SK-N-SH (cell line): ENCODE data around the gene PITPNM1. TPM values are rescaled to one million over a fixed set of nuclear protein-coding genes. Genes with fewer than 3 reads are reported as not detected.

Experiments
- CTCF ChIA-PET: fragments of 300-600, 350-600 bp; formaldehyde crosslinking; extraction: SDS; loops from one replicate; lab custom pipeline; 2021; lab: Yijun Ruan, JAX
- POLR2A ChIA-PET: fragments of 350-600 bp; sonication (Branson Sonifier 250); formaldehyde crosslinking; extraction: SDS; loops from one replicate; lab custom pipeline; 2020; ENCODE audit warnings: antibody characterized with exemption, inconsistent platforms; lab: Yijun Ruan, JAX
- DNase-seq: peaks from one replicate; pipeline ENCODE4 v3.0.0; 2012
- H2AFZ ChIP-seq: fragments of 200-600 bp; sonication (generic); 2 replicates; pipeline ENCODE4 v1.8.1; 2016; ENCODE audit warnings: antibody characterized with exemption, mild to moderate bottlenecking, low read depth
- H3F3A ChIP-seq: fragments of 200-600 bp; sonication (generic); replicated peaks from 2 replicates; pipeline ENCODE3; 2016; ENCODE audit warnings: antibody characterized with exemption, mild to moderate bottlenecking; ENCODE audit not compliant: insufficient read depth
- H3K27ac ChIP-seq, 2 experiments: fragments of 200-500 bp in 1 of 2; fragments of 200-600 bp in 1 of 2; sonication (Bioruptor generic) in 1 of 2; sonication (generic), shearing (Covaris generic) in 1 of 2; 2 replicates each; pipeline versions ENCODE4 v1.5.1 to v1.6.1; 2014 to 2016; ENCODE audit warnings: low read depth in 2 of 2, inconsistent platforms in 1 of 2, low read length in 1 of 2, mild to moderate bottlenecking in 1 of 2, mixed read lengths in 1 of 2
- H3K27me3 ChIP-seq: fragments of 200-600 bp; sonication (generic), shearing (Covaris generic); 2 replicates; pipeline ENCODE4 v1.6.1; 2016; ENCODE audit warnings: mixed run types; ENCODE audit not compliant: insufficient read depth
- H3K36me3 ChIP-seq, 2 experiments: fragments of 200-500 bp in 1 of 2; fragments of 200-600 bp in 1 of 2; sonication (Bioruptor generic) in 1 of 2; sonication (generic) in 1 of 2; replicated peaks in 1 of 2; 2 replicates each; pipeline versions ENCODE3 to v1.5.1; 2014 to 2016; ENCODE audit warnings: low read length in 1 of 2, mild to moderate bottlenecking in 1 of 2; ENCODE audit not compliant: insufficient read depth in 2 of 2, control insufficient read depth in 1 of 2
- H3K4me1 ChIP-seq, 2 experiments: fragments of 200-500 bp in 1 of 2; fragments of 200-600 bp in 1 of 2; sonication (Bioruptor generic) in 1 of 2; sonication (generic), shearing (Covaris generic) in 1 of 2; 2 replicates each; pipeline versions ENCODE4 v1.5.1 to v1.6.1; 2014 to 2016; ENCODE audit warnings: low read depth in 1 of 2, low read length in 1 of 2, mixed run types in 1 of 2; ENCODE audit not compliant: insufficient read depth in 2 of 2, control insufficient read depth in 1 of 2
- H3K4me2 ChIP-seq: fragments of 200-600 bp; sonication (generic), shearing (Covaris generic); 2 replicates; pipeline ENCODE4 v1.6.1; 2017; ENCODE audit warnings: mixed run types
- H3K4me3 ChIP-seq, 2 experiments: fragments of 200-500 bp in 1 of 2; fragments of 200-600 bp in 1 of 2; sonication (Bioruptor generic) in 1 of 2; sonication (generic), shearing (Covaris generic) in 1 of 2; 2 replicates each; pipeline versions ENCODE4 v1.5.1 to v1.8.1; 2014 to 2016; ENCODE audit warnings: low read depth in 2 of 2, inconsistent platforms in 1 of 2, low read length in 1 of 2, mild to moderate bottlenecking in 1 of 2, mixed read lengths in 1 of 2, moderate library complexity in 1 of 2
- H3K79me2 ChIP-seq: fragments of 200-600 bp; sonication (generic); 2 replicates; pipeline ENCODE4 v1.8.1; 2017; ENCODE audit warnings: mild to moderate bottlenecking; ENCODE audit not compliant: insufficient read depth
- H3K9ac ChIP-seq: fragments of 200-600 bp; sonication (generic); 2 replicates; pipeline ENCODE4 v1.6.1; 2017; ENCODE audit warnings: mixed run types
- H3K9me2 ChIP-seq: fragments of 200-600 bp; sonication (generic); 2 replicates; pipeline ENCODE4 v1.6.1; 2017; ENCODE audit warnings: mixed run types
- H3K9me3 ChIP-seq: fragments of 200-600 bp; sonication (generic); 2 replicates; pipeline ENCODE4 v1.6.1; 2017; ENCODE audit warnings: mixed run types, mild to moderate bottlenecking, moderate library complexity
- H4K20me1 ChIP-seq: fragments of 200-600 bp; sonication (generic); 2 replicates; pipeline ENCODE4 v1.6.1; 2017; ENCODE audit warnings: mild to moderate bottlenecking, mixed run types; ENCODE audit not compliant: insufficient read depth
- CHD2 ChIP-seq: fragments of 150-350 bp; IDR thresholded peaks from 2 replicates; pipeline ENCODE4 v1.6.1; 2018; ENCODE audit warnings: low read length; ENCODE audit not compliant: partially characterized antibody
- ELF1 ChIP-seq: IDR thresholded peaks from 2 replicates; pipeline ENCODE4 v1.4.0; 2012
- EP300 ChIP-seq, 2 experiments: IDR thresholded peaks; 2 replicates each; pipeline versions ENCODE4 v1.4.0 to v1.6.1; 2012; ENCODE audit warnings: borderline replicate concordance in 1 of 2, low read depth in 1 of 2, low read length in 1 of 2
- FOXJ3 ChIP-seq: sonication (generic); formaldehyde crosslinking; IDR thresholded peaks from 2 replicates; pipeline ENCODE4 v1.5.1; 2020; ENCODE audit warnings: mild to moderate bottlenecking, missing genetic modification reagents
- FOXM1 ChIP-seq: IDR thresholded peaks from 2 replicates; pipeline ENCODE4 v1.4.0; 2012; ENCODE audit warnings: low read depth, mild to moderate bottlenecking
- IRF3 ChIP-seq: fragments of 150-350 bp; IDR thresholded peaks from 2 replicates; pipeline ENCODE4 v1.6.1; 2016; ENCODE audit warnings: mild to moderate bottlenecking, low read depth, low read length
- JUND ChIP-seq: IDR thresholded peaks from 2 replicates; pipeline ENCODE4 v1.4.0; 2012
- MXI1 ChIP-seq: IDR thresholded peaks from 2 replicates; pipeline ENCODE4 v1.6.1; 2012; ENCODE audit warnings: mild to moderate bottlenecking, low read depth, low read length, improper control_type of control experiment
- NRF1 ChIP-seq: IDR thresholded peaks from 2 replicates; pipeline ENCODE4 v1.6.1; 2012; ENCODE audit warnings: low read depth, mild to moderate bottlenecking, low read length
- RAD21 ChIP-seq: IDR thresholded peaks from 2 replicates; pipeline ENCODE4 v1.6.1; 2012; ENCODE audit warnings: mild to moderate bottlenecking, low read length
- RFX5 ChIP-seq: IDR thresholded peaks from 2 replicates; pipeline ENCODE4 v1.6.1; 2012; ENCODE audit warnings: mild to moderate bottlenecking, improper control_type of control experiment, low read length
- TAF1 ChIP-seq: IDR thresholded peaks from 2 replicates; pipeline ENCODE4 v1.6.1; 2012; ENCODE audit warnings: low read depth, mild to moderate bottlenecking, low read length, moderate library complexity, borderline replicate concordance
- TCF12 ChIP-seq: IDR thresholded peaks from 2 replicates; pipeline ENCODE4 v1.4.0; 2012
- TEAD4 ChIP-seq: IDR thresholded peaks from 2 replicates; pipeline ENCODE4 v1.4.0; 2012; ENCODE audit warnings: mild to moderate bottlenecking, borderline replicate concordance; ENCODE audit not compliant: insufficient read depth
- USF2 ChIP-seq: fragments of 150-350 bp; IDR thresholded peaks from 2 replicates; pipeline ENCODE4 v1.6.1; 2017; ENCODE audit warnings: antibody characterized with exemption, low read length, low read depth, borderline replicate concordance
- ZBTB33 ChIP-seq: IDR thresholded peaks from 2 replicates; pipeline ENCODE4 v1.4.0; 2012; ENCODE audit warnings: low read depth, borderline replicate concordance
- WGBS: methylation state at CpG from one replicate; pipeline ENCODE4 v1.1.6; 2017; ENCODE audit warnings: low lambda C conversion rate; 5-methylcytosine and 5-hydroxymethylcytosine counted together
- polyA plus RNA-seq, 3 experiments: library from polyadenylated mRNA; depleted of rRNA; stranded (reverse); fragments of >200 nt; gene quantifications; 2 replicates each; pipeline ENCODE4 v1.2.3, GENCODE V29; 2012

Gene PITPNM1
- polyA plus RNA-seq, 1 of the 3 experiments (the other 2 are of a cell fraction), result 24.2 TPM

GRCh38 chr11:67503119-67504004 is 1.8 kb downstream of the PITPNM1 start:
- CTCF ChIA-PET, result interaction anchor here (0.9 to 1.3 kb wide), 3 partner anchors 114 to 232 kb away, joined by 3 read pairs; no protein-coding TSS in a partner anchor
- WGBS, result 76% methylated on average over 11 of the region's 19 CpGs
- Histone ChIP-seq H3K9me2 (no peaks in the 10 kb centered on the region), H3K4me1 (peaks cover 10 to 32% of the 10 kb centered on the region in 2 experiments), H3K9me3 (no peaks in the 10 kb centered on the region), H3K27me3 (no peaks in the 10 kb centered on the region), H3F3A (peaks cover 24% of the 10 kb centered on the region), H4K20me1 (peaks cover 13% of the 10 kb centered on the region), H3K27ac (no peak overlapping the region; a peak in 1 of 4 replicates), H2AFZ (no peak overlapping the region), H3K79me2 (peaks cover 29% of the 10 kb centered on the region), H3K4me2 (peak overlapping the region; percentile 90), H3K9ac (peak overlapping the region; percentile 82), H3K36me3 (peaks cover 10 to 19% of the 10 kb centered on the region in 2 experiments), H3K4me3 (peak overlapping the region; percentile 80 to 88)
- peak; percentile 43 for DNase-seq
- TF ChIP-seq IRF3 (no peak), ELF1 (no peak), TAF1 (no peak), CHD2 (no peak), JUND (no peak), MXI1 (no peak), USF2 (no peak), RFX5 (no peak), TEAD4 (no peak), EP300 (IDR thresholded peaks at IDR 0.05; ENCODE audit: borderline replicate concordance in 1 of 2, low read depth in 1 of 2, low read length in 1 of 2) (no peak), ZBTB33 (no peak), NRF1 (no peak), RAD21 (no peak), TCF12 (no peak), FOXJ3 (CRISPR knock-in tag) (no peak), FOXM1 (no peak)
- POLR2A ChIA-PET, result no interaction called here
